ENCODE data around the gene SLC2A8.

The SLC2A8 gene

GRCh38 chr9:127430415-127430814, 33.4 kb downstream of the SLC2A8 start:
- no peak for DNase-seq (ENCODE audit: low spot score)

- no peak for DNase-seq (ENCODE audit: low spot score)
These were observed 40.7 kb downstream of the SLC2A8 start for GRCh38 chr9:127437497-127438264.

DNA sequence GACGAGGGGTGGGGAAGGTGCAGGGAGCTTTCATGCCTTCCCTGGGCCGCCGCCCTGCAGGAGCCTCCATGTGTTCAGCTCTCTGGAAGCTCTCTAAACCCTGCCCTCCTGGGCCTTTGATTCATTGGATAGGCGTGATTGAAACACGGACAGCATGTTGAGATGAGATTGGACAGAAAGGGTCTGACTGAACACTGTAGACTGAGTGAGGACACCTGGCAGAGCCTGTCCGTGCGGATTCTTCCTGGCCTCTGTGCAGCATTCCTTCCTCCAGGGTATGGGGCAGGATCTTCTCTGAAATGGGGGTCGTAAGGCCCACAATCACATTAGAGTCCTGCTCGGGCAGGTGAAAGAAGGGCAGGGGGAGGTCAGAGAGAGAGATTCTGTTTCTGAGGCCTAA, 41.4 kb downstream of the SLC2A8 start:
- no peak for DNase-seq (ENCODE audit: low spot score)

GRCh38 chr9:127444283-127444920, 47.4 kb downstream of the SLC2A8 start:
- peak; percentile 39 for DNase-seq (ENCODE audit: low spot score)

DNA sequence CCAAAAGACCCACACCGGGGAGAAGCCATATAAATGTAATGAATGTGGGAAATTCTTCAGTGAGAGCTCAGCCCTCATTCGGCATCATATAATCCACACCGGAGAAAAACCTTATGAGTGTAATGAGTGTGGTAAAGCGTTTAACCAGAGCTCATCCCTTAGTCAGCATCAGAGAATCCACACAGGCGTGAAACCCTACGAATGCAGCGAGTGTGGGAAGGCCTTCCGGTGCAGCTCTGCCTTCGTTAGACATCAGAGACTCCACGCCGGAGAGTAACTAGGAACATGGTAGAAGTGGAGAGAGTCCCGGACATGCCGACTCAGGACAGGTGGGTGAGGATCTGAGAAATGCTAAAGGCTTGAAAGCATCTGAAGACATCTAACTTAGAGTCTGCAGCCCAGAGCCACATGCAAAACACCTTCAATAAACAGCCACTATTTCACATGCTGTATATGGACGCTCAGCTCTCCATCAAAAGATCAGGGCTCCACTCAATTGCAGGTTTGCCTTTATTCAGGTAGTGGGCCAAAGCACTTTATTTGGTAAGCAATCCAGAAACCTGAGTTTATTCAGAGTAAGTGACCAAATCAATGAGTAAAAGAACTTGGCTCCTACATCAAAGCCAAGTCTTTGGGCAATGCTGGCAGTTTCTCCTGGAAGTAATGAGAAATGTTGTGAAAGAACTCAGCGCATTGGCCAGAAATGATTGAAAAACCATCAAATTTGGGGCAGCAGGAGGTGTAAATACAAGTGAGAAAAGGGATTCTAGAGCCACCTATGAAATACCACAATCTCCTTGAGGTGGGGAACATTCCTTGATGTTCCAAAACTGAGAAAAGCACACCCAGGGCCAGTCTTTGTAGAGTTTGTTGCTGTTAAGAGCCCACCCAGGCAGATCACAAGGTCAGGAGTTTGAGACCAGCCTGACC, 48.2 kb downstream of the SLC2A8 start:
- DNase-seq (ENCODE audit: low spot score) = peak; percentile 45

DNA sequence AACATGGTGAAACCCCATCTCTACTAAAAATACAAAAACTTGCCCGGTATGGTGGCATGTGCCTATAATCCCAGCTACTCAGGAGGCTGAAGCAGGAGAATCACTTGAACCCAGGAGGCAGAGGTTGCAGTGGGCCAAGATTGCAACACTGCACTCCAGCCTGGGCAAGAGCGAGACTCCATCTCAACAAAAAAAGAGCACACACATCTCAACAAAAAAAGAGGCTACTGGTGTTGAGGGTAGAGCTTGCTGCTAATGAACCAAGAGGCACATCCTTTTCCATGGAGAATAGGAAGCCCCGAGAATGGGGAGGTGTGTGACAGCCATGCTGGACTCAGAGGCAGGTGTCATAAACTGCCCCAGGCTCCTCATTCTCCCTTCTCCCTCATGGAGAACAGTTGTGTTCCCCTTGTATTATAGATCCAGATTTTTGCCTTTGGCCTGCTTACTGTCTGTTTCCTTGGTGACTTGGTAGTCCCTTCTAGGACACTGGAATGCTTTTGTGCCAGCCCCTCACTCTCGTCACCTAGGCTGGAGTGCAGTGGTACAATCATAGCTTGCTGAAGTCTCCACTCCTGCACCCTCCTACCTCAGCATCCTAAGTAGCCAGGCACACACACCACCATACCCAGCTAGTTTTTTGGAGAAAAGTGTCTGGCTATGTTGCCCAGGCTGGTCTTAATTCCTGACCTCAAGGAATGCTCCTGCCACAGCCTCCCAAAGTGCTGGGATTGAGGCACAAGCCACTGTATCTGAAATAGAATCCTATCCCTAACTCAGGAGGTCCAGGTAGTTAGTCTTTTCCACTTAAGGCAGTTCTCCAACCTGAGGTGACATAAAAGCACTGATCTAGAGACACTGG, 49.1 kb downstream of the SLC2A8 start:
- peak; percentile 38 for DNase-seq (ENCODE audit: low spot score)

GRCh38 chr9:127446713-127447415, 49.9 kb downstream of the SLC2A8 start:
- DNase-seq (ENCODE audit: low spot score) = peak; percentile 37

DNA sequence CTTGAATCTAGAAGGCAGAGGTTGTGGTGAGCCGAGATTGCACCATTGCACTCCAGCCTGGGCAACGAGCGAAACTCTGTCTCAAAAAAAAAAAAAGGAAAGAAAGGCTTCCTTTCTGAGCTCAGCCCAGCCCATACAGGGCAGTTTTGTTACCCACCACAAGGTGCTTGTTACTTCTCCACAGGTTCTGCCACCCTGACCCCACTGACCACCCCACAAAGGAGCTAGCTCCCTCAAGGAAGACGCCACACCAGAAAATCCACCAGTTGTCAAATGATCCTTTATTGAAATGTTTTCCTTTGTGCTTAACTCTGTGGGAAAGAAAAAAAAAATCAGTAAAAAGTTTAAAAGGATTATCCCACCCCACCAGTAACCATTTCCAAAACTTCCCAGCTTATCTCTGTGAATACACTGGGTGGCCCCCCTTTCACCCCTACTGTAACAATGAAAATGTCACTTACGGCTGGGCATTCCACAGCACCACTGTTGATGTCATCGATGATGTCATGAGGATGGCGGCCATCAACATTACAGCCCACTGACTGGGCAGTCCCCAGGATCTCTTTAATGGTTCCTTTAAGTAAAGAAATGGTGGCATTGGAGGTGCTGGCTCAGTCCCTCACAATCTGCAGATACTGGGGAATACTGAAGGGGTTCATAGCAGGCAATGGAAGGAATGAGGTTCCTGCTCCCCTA, 50.6 kb downstream of the SLC2A8 start:
- peak; percentile 36 for DNase-seq (ENCODE audit: low spot score)

DNA sequence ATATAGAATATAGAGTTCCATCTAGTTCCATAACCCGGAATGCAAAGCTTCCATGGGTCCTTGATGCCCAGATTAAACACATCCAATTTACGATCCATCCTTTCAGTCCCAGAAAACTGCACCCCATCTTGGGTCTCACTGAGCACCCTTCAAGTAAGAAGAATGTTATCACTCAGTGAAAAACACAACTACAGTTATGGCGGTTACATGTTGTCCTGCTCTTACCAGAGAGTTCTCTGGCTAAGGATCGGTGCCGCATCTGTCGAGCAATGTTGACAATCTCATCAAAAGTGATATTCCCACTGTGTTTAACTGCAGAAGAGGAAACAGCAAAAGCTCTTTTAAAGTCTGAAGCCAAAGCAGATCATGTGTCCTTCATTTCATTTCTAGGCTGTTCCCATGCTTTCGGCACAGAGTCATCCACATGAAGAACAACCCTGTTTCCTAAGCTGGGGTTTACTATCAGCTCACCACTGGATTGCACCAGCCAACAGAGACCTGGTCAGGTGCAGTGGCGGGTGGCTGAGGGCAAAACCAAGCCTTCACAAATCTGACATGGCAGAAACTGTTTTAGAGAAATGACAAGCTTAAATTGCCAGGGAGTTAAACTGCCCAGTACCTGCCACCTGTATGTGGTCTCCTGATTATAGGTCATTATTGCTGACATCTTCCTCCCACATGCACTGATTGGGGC, 51.3 kb downstream of the SLC2A8 start:
- no peak for DNase-seq (ENCODE audit: low spot score)

- DNase-seq (ENCODE audit: low spot score) = no peak
These were observed 52.5 kb downstream of the SLC2A8 start for GRCh38 chr9:127449332-127449966.

GRCh38 chr9:127450243-127450760, 53.3 kb downstream of the SLC2A8 start:
- peak; percentile 33 for DNase-seq (ENCODE audit: low spot score)

DNA sequence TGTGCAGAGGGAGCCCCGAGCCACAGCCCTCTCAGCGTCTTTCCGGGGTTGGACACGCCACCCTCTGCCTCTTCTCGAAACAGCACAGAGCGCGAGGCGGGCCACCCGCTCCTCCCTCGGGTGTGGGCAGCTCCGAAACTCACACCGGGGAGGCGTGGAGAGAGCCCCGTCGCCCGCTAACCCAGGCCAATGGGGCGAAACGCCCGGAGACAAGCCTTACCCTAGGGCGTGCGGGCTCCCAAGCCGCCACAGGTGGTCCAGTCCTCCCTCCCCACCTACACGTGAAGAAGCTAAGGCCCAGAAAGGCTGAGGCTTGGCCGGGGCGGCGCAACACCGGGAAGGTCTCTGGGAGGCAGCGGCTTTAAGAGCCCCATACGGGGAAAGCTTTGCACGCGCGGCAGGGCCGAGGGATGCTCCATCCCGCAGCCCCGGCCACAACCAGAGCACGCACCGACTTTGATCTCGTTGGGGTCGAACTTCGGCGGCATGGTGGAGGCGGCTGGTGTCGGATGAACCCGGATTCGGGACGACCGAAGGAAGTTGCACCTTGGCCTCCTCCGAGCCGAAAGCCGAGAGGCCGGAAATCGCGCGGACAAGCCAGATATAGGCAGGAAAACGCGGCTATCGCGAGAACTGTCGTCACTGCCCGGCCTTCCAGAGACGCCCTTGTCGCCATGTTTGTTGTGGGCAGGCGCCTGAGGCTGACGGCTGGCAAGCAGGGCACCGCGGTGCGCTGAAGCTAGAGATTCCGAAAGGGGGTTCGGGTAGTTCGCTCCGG, 54.0 kb downstream of the SLC2A8 start, which contains the start of the genes LRSAM1 and RPL12:
TSS of gene LRSAM1 (plus strand) at position 681 of the 778 bp plus-strand sequence. CDS start 3,018 bp downstream, outside the sequence.
TSS of gene RPL12 (minus strand) at position 577 of the 778 bp plus-strand sequence. CDS start at position 488, 89 bp downstream.
- DNase-seq (ENCODE audit: low spot score) = peak; percentile 96

- peak; percentile 59 for DNase-seq (ENCODE audit: low spot score)
These were observed 54.6 kb downstream of the SLC2A8 start for GRCh38 chr9:127451608-127451857.

DNA sequence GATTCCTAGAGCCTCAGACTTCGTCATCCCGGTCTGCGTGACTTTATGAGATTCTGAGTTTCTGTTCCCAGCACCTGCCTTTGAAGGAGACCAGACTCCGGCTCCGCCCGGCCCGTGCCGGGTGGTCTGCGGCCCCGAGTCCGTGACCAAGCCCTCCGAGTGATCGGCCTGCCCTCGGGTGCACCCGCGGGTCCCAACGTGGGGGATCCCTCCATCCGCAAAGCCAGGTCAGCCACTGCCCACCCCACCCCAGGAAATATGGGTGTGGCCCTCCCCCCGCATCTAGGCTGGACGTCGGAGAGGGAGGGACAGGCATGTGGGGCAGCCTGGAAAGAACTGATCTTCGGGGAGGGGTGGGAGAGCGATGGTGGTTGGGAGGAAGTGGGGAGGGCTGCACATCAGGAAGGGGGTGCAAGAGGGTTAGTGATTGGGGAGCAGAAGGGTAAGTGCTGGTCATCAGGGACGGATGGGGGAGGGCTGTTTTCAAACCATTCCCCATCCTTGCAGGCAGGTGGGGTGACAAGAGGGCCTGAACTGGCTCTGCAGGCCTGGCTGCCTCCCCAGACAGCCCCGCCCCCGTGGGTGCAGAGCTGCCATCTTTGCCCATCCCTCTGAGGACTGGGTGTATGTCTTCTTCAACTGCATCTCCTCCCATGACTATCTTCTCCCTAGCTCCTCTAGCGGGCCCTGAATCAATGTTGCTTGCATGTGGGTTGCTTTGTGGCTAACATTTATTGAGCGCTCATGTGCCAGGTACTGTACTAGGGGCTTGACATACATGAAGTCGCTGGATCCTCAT, 55.1 kb downstream of the SLC2A8 start:
- DNase-seq (ENCODE audit: low spot score) = peak; percentile 84

GRCh38 chr9:127452691-127453090, 55.7 kb downstream of the SLC2A8 start:
- DNase-seq (ENCODE audit: low spot score) = no peak

- DNase-seq (ENCODE audit: low spot score) = peak; percentile 59
These were observed 58.5 kb downstream of the SLC2A8 start for GRCh38 chr9:127455324-127455992.
